NCI-H2196 treated with DMSO at 0.1 percent for 48 hours (cell line): ENCODE results near the gene HRH3.

Experiments used
- DNase-seq: peaks from one replicate; lab custom pipeline; 2025; ENCODE audit not compliant: unreplicated experiment; lab: John Stamatoyannopoulos, UW

The HRH3 gene

GRCh38 chr20:62216636-62217566, 3.2 kb downstream of the HRH3 start:
- no peak for DNase-seq

- DNase-seq, result no peak
Measured at GRCh38 chr20:62215991-62216635, 4.0 kb downstream of the HRH3 start.

GRCh38 chr20:62215020-62215990, 4.8 kb downstream of the HRH3 start:
- no peak for DNase-seq

GRCh38 chr20:62214067-62214466, 6.0 kb downstream of the HRH3 start:
- DNase-seq, result no peak

GRCh38 chr20:62212299-62212698, 7.8 kb downstream of the HRH3 start:
- no peak for DNase-seq

GRCh38 chr20:62211769-62212288, 8.2 kb downstream of the HRH3 start:
- DNase-seq, result no peak

GRCh38 chr20:62211216-62211615, 8.9 kb downstream of the HRH3 start:
- no peak for DNase-seq

- DNase-seq, result peak; percentile 41
Measured at GRCh38 chr20:62210496-62210855, 9.6 kb downstream of the HRH3 start.

- DNase-seq, result no peak
Measured at GRCh38 chr20:62209850-62210495, 10.1 kb downstream of the HRH3 start.

GRCh38 chr20:62208795-62209755, 11.0 kb downstream of the HRH3 start:
- DNase-seq, result no peak

GRCh38 chr20:62208061-62208794, 11.8 kb downstream of the HRH3 start:
- no peak for DNase-seq

- no peak for DNase-seq
Measured at GRCh38 chr20:62206388-62206775, 13.7 kb downstream of the HRH3 start.

- DNase-seq, result no peak
Measured at GRCh38 chr20:62205618-62206387, 14.3 kb downstream of the HRH3 start.

- no peak for DNase-seq
Measured at GRCh38 chr20:62203378-62204030, 16.6 kb downstream of the HRH3 start.

GRCh38 chr20:62202676-62203377, 17.3 kb downstream of the HRH3 start:
- no peak for DNase-seq

GRCh38 chr20:62202083-62202395, 18.0 kb downstream of the HRH3 start:
- no peak for DNase-seq
